Measurements from ENCODE around the gene YTHDF1.

The YTHDF1 gene

DNA sequence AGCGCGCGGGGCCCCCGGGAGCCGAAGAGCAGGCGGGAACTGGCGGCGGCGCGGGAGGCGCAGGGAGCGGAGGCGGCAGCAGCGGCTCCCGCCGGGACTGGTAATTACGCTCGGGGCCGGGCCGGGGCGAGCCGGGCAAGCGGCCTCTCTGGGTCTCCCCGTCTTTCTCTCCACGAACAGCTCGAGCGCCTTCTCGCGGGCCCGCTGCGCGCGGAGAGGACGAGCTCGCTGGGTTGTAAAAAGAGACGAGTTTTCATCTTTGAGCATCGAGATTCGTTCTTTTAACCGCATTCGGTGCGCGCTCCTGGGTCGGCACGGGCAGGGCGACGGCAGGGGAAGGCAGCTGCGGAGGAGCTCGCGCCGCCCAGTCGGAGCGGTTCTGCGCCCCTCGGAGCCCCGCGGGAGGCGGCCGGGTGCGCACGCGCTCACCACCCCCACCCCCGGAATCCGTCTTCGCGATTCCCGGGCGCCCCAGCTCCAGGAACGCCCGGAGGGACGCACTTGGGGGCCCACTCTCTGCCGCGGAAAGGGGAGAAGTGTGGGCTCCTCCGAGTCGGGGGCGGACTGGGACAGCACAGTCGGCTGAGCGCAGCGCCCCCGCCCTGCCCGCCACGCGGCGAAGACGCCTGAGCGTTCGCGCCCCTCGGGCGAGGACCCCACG lies 38.0 kb downstream of the YTHDF1 start (continued):
- TF ChIP-seq HOXC10 (CRISPR knock-in tag; IDR thresholded peaks at IDR 0.05) (no peak), ZNF600 (tag by site-specific recombination; IDR thresholded peaks at IDR 0.05) (peak; percentile 67; the same call in 1 of the 2 replicates), ZNF560 (tag by site-specific recombination; IDR thresholded peaks at IDR 0.05; ENCODE audit: borderline replicate concordance) (no peak), ZNF747 (tag by site-specific recombination; IDR thresholded peaks at IDR 0.05) (no peak), ZNF140 (tag by site-specific recombination; IDR thresholded peaks at IDR 0.05) (no peak), ZNF555 (tag by site-specific recombination; conservative IDR thresholded peaks at IDR 0.05) (no peak), ZBTB8A (tag by site-specific recombination; IDR thresholded peaks at IDR 0.05) (peak; percentile 91), YY2 (tag by site-specific recombination; IDR thresholded peaks at IDR 0.05) (no peak), ZNF529 (tag by site-specific recombination; IDR thresholded peaks at IDR 0.05; ENCODE audit: insufficient replicate concordance) (no peak), IKZF3 (tag by site-specific recombination; IDR thresholded peaks at IDR 0.05) (0 out of 2 replicates have a peak, but pooled peaks have one; percentile 2), INSM2 (tag by site-specific recombination; IDR thresholded peaks at IDR 0.05) (no peak), FEZF1 (tag by site-specific recombination; IDR thresholded peaks at IDR 0.05) (no peak), ZNF610 (tag by site-specific recombination; IDR thresholded peaks at IDR 0.05; ENCODE audit: borderline replicate concordance) (no peak), ZEB2 (tag by site-specific recombination; IDR thresholded peaks at IDR 0.05) (peak; percentile 59), GLIS2 (tag by site-specific recombination; IDR thresholded peaks at IDR 0.05) (peak; percentile 83), ZSCAN23 (tag by site-specific recombination; IDR thresholded peaks at IDR 0.05) (no peak), ZNF843 (tag by site-specific recombination; IDR thresholded peaks at IDR 0.05) (no peak), ZNF596 (tag by site-specific recombination; IDR thresholded peaks at IDR 0.05) (no peak), ZNF335 (tag by site-specific recombination; conservative IDR thresholded peaks at IDR 0.05) (peak; percentile 69), ZNF221 (tag by site-specific recombination; IDR thresholded peaks at IDR 0.05; ENCODE audit: borderline replicate concordance) (no peak), ZNF23 (tag by site-specific recombination; IDR thresholded peaks at IDR 0.05; ENCODE audit: borderline replicate concordance) (no peak), ZNF19 (tag by site-specific recombination; IDR thresholded peaks at IDR 0.05; ENCODE audit: low read depth) (no peak)
- TF ChIP-seq, protein P1, sequence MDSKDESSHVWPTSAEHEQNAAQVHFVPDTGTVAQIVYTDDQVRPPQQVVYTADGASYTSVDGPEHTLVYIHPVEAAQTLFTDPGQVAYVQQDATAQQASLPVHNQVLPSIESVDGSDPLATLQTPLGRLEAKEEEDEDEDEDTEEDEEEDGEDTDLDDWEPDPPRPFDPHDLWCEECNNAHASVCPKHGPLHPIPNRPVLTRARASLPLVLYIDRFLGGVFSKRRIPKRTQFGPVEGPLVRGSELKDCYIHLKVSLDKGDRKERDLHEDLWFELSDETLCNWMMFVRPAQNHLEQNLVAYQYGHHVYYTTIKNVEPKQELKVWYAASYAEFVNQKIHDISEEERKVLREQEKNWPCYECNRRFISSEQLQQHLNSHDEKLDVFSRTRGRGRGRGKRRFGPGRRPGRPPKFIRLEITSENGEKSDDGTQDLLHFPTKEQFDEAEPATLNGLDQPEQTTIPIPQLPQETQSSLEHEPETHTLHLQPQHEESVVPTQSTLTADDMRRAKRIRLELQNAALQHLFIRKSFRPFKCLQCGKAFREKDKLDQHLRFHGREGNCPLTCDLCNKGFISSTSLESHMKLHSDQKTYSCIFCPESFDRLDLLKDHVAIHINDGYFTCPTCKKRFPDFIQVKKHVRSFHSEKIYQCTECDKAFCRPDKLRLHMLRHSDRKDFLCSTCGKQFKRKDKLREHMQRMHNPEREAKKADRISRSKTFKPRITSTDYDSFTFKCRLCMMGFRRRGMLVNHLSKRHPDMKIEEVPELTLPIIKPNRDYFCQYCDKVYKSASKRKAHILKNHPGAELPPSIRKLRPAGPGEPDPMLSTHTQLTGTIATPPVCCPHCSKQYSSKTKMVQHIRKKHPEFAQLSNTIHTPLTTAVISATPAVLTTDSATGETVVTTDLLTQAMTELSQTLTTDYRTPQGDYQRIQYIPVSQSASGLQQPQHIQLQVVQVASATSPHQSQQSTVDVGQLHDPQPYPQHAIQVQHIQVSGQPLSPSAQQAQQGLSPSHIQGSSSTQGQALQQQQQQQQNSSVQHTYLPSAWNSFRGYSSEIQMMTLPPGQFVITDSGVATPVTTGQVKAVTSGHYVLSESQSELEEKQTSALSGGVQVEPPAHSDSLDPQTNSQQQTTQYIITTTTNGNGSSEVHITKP (tag by site-specific recombination; IDR thresholded peaks at IDR 0.05) = no peak
